ENCODE measurements around the gene BEND5.

BEND5 gene

DNA sequence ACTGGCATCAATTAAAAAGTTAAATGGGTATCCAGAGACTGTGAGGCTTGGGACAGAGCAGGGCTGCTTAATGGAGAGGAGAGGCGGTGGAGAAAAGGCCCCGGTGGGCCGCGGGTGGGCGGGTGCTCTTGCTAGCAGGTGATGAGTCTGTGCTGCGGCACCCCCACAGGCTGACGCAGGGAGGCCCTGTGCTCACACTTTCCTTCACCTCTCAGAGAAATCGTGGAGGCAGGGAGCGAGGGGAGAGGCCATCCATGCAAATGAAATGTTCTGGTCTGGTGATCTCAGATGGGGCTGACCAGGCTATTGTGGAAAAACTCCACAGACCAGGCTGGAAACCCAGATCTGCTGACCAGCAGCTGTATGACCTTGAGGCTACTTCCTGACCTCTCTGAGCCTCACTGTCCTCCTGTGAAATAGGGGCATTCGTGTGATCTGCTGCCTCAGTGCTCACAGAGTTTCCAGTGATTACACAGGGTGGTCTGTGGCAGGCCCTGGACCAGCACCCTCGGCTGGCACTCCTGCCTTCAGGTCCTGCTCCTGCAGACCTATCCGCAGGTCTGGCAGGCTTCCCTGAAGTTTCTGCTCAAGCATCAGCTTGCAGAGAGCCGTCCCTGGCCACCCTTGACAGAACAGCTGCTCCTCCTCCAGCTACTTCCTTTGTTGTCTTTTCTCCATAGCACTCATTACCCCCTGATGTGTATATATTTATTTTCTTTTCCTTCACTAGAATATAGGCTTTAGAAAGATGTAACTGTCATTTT is 89.2 kb downstream of the BEND5 start:
- peak; percentile 27 for DNase-seq (ENCODE audit: low read depth)
- TF ChIP-seq, protein P1, sequence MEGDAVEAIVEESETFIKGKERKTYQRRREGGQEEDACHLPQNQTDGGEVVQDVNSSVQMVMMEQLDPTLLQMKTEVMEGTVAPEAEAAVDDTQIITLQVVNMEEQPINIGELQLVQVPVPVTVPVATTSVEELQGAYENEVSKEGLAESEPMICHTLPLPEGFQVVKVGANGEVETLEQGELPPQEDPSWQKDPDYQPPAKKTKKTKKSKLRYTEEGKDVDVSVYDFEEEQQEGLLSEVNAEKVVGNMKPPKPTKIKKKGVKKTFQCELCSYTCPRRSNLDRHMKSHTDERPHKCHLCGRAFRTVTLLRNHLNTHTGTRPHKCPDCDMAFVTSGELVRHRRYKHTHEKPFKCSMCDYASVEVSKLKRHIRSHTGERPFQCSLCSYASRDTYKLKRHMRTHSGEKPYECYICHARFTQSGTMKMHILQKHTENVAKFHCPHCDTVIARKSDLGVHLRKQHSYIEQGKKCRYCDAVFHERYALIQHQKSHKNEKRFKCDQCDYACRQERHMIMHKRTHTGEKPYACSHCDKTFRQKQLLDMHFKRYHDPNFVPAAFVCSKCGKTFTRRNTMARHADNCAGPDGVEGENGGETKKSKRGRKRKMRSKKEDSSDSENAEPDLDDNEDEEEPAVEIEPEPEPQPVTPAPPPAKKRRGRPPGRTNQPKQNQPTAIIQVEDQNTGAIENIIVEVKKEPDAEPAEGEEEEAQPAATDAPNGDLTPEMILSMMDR (IDR thresholded peaks at IDR 0.05; ENCODE audit: insufficient read depth, low read depth, low read length, missing control alignments), result no peak

GRCh38 chr1:48686159-48686558 is 90.5 kb downstream of the BEND5 start:
- DNase-seq (ENCODE audit: low read depth), result no peak
- no peak overlapping the region for H3K4me3 ChIP-seq (ENCODE audit: low read length)
- TF ChIP-seq, protein P1 (IDR thresholded peaks at IDR 0.05; ENCODE audit: insufficient read depth, low read depth, low read length, missing control alignments), result no peak

More for the DNA sequence above, 89.2 kb downstream of the BEND5 start:
- H3K4me3 ChIP-seq (ENCODE audit: low read length), result no peak overlapping the region

DNA sequence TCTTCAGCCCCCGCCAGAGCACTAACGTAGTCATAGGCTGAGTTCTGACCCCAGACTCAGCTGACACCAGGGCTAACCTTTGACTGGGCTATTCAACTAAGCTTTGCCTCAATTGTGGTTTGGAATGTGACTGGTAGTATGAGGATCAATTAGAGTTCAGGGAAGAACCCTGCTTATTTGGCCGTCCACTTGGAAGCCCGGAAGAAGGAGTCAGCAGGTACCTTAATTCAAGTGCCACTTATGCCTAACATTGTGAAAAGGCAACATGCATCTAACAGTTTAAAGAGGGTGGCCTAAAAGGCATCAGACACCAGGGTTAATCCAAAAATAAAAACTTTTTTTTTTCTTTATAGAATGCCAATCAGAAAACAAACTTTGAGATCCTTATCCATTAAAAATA is 92.3 kb downstream of the BEND5 start:
- H3K4me3 ChIP-seq (ENCODE audit: low read length), result no peak overlapping the region
- DNase-seq (ENCODE audit: low read depth), result no peak
- TF ChIP-seq, protein P1 (IDR thresholded peaks at IDR 0.05; ENCODE audit: insufficient read depth, low read depth, low read length, missing control alignments), result no peak

DNA sequence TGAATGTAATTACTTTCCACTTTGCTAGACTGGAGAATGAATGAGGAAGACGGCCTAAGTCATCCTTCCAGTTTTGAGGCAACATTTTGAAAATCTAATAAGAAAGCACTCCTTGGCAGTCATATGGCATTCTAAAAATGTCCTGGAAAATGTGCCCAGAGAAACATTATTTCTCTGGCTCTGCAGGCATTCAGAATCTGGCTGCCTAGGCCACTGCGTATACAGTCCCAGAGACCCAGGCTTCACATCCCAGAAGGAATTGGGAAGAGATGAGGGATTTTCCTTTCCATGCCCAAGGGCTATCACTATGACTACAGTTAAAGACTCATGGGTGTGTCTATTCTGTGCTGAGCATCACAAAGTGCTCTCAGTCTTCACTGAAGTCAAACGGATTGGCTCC is 92.9 kb downstream of the BEND5 start:
- no peak overlapping the region for H3K4me3 ChIP-seq (ENCODE audit: low read length)
- TF ChIP-seq, protein P1 (IDR thresholded peaks at IDR 0.05; ENCODE audit: insufficient read depth, low read depth, low read length, missing control alignments), result no peak
- no peak for DNase-seq (ENCODE audit: low read depth)

DNA sequence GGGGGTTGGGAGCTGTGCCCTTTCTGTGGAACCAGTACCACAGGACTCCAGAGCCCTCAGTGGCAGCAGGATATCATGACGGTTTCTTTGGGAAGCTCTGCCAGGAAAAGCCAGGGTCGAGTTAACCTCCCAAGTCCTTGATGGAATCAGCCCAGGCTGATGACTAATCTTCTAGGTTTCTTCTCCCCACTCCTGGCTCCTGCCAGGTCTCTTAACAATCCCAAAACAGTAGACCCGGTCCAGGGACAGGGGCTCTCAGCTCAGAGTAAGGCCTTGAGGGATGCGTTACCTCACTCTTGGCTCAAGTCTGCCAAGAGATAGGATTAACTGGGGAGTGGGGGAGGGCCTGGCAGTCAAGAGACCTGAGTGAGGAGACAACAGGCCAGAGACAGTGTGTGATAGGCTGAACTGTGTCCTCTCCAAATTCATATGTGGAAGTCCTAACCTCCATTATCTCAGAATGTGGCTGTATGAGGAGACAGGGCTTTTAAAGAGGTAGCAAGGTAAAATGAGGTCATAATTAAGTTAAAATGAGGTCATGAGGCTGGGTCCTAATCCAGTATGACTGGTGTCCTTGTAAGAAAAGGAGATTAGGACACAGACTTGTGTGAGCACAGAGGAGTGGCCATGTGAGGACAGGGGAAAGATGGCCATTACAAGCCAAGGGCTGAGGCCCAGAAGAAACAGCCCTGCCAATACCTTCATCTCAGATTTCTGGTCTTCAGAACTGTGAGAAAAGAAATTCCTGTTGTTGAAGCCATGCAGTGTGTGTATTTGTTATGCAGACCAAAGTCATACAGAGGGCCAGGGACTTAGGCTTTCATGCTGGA is 95.0 kb downstream of the BEND5 start:
- TF ChIP-seq, protein P1 (IDR thresholded peaks at IDR 0.05; ENCODE audit: insufficient read depth, low read depth, low read length, missing control alignments), result no peak
- H3K4me3 ChIP-seq (ENCODE audit: low read length), result no peak overlapping the region
- DNase-seq (ENCODE audit: low read depth), result no peak

DNA sequence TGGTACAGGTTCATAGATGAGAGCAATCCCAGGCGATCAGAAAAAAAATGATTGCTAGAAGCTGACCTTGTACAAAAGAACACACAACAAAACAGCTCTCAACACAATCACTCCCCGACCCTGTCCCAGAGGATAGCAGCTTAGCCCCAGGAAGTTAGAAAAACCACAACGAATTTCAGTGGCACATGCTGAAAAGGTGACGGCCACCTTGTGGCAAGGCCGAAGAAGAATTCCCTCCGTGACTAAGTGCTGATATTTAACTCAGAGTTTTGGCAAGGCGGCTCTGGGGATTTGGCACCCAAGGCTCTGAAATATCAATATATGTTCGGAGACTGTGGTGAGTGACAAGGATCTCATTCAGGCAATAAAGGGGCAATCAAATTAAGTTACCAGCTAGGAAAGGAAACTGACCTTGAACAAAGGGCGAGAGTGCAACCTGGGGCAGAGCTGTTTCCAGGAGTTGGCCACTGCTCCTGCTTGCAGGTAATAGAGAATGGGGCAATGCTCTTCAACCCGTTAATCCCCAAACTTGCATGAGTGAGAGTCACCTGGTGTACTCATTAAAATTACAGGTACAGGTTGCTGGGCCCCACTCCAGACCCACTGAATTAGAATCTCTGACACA is 96.2 kb downstream of the BEND5 start:
- TF ChIP-seq, protein P1 (IDR thresholded peaks at IDR 0.05; ENCODE audit: insufficient read depth, low read depth, low read length, missing control alignments), result no peak
- no peak for DNase-seq (ENCODE audit: low read depth)
- no peak overlapping the region for H3K4me3 ChIP-seq (ENCODE audit: low read length)
